GM18867 (cell line): ENCODE results near the gene MAP7D3.
"Not testable (repeated sequence)": the region's sequence is repeated elsewhere in the genome, so short reads cannot be mapped to it uniquely, and the experiment has no call there.

Experiments
- ATAC-seq: cut with Tn5 transposase; IDR thresholded peaks from one replicate; pipeline ENCODE4 v1.9.1; 2021; ENCODE audit warnings: mild to moderate bottlenecking, moderate library complexity; ENCODE audit not compliant: unreplicated experiment

The MAP7D3 gene, protein sequence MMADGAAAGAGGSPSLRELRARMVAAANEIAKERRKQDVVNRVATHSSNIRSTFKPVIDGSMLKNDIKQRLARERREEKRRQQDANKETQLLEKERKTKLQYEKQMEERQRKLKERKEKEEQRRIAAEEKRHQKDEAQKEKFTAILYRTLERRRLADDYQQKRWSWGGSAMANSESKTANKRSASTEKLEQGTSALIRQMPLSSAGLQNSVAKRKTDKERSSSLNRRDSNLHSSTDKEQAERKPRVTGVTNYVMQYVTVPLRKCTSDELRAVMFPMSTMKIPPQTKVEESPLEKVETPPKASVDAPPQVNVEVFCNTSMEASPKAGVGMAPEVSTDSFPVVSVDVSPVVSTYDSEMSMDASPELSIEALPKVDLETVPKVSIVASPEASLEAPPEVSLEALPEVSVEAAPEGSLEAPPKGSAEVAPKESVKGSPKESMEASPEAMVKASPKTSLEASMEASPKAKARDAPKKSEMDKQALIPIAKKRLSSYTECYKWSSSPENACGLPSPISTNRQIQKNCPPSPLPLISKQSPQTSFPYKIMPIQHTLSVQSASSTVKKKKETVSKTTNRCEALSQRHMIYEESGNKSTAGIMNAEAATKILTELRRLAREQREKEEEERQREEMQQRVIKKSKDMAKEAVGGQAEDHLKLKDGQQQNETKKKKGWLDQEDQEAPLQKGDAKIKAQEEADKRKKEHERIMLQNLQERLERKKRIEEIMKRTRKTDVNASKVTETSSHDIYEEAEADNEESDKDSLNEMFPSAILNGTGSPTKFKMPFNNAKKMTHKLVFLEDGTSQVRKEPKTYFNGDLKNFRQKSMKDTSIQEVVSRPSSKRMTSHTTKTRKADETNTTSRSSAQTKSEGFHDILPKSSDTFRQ

DNA sequence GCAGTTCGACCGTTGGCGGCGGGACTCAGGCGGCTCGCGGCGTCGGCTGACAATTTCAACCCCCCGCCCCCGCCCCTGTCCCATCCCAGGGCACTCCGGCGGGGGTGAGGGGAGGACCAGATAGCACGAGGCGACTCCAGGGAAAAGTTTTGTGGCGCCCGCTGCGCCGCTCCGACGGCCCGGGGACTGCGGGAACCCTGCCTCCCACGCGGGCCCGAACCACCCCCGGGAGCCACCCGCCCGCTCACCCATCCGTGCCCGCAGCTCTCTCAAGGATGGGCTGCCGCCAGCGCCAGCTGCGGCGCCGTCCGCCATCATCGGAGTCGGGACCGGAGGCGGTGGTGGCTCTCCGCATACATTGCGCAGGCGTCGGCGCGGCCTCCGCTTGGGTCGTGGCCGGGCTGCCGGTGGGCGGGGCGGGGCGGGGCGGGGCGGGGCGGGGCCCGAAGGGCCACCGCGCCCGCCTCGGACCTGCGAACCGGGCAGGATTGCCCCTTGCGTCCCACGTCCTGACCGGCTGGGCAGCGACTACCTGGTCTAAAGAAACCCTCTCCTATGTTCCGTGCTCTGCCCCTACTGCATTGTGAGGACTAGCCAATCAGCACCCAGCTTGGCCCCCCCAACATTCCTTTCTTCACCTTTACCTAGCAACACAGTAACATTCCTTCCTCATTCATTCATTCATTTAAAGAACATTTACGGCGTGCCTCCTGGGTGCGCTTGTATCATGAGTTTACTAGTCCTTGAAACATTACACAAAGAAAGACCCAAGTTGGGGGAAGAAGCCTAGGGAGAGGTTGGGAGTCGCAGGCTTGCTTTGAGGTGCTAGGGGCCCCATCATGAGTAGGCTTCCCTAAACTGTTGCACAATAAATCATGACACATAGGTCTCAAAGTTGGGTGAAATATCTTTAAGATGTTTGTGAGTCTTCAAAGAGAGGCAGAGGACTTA lies at the start of gene MAP7D3:
MAP7D3 (minus strand) TSS at position 360 of the 951 bp plus-strand sequence; CDS start at position 318, 42 bp downstream.
- ATAC-seq, result peak; percentile 85

DNA sequence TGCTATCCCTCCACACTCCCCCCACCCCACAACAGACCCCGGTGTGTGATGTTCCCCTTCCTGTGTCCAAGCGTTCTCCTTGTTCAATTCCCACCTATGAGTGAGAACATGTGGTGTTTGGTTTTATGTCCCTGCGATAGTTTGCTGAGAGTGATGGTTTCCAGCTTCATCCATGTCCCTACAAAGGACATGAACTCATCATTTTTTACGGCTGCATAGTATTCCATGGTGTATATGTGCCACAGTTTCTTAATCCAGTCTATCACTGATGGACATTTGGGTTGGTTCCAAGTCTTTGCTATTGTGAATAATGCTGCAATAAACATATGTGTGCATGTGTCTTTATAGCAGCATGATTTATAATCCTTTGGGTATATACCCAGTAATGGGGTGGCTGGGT lies 49.5 kb upstream of the MAP7D3 start, which contains the start of gene ADGRG4:
ADGRG4 (plus strand) TSS at position 243 of the 400 bp plus-strand sequence. CDS start 7,815 bp downstream, outside the sequence.
- ATAC-seq, result not testable (repeated sequence)

DNA sequence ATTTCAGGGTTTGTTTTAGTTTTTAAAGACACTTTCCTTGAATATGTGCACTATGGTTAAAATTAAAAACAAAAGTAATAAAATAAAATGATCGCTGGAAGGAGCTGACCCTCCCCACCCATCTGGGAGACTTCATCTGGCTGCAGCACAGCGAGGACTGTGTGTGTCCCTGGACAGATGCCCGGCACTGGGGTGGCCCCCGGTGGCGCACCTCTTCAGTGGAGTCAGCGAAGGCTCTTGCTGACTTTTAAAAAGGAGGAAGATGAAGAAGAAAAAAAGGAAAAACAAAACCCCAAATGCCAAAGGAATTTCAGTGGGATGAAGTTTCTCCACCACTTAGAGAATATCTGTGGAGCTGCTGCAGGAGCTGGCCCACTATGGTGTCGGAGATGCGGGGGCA lies 44.2 kb upstream of the MAP7D3 start:
- no peak for ATAC-seq

DNA sequence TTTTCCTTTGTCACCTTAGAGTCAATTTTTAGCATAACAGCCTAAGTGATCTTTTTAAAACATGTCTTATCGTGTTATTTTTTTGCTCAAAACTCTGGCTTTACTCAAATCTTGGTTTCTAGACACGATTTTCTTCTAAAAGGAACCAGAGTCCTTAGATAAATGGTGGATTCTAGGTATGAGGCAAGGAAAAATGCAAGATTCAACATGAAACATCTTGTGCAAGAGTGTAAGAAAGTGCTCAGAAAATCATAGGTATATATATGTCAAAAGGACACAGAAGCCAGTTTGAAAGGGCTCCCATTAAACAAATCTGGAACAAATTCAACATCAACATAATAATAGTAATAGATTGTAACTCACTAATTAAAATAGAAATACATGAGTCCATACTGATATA lies 41.5 kb upstream of the MAP7D3 start:
- no peak for ATAC-seq

DNA sequence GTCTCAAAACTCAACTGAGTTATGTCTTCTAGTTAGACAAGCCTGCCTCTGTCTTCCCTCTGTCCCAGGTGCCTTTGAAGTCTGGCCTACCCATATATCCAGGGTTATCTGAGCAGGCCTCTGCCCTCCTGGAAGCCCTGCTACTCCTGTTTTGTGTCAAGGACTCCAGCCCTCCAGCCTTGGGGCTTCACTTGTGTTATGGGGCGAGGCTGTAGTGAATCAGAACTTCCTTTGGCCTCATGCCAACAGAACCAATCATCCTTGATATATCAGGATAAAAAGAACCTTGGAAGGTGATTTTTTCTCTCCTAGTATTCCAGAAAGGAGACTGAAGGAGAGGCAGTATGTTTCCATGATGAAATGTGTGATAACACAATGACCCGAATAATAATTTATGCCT lies 40.6 kb upstream of the MAP7D3 start:
- ATAC-seq, result no peak

DNA sequence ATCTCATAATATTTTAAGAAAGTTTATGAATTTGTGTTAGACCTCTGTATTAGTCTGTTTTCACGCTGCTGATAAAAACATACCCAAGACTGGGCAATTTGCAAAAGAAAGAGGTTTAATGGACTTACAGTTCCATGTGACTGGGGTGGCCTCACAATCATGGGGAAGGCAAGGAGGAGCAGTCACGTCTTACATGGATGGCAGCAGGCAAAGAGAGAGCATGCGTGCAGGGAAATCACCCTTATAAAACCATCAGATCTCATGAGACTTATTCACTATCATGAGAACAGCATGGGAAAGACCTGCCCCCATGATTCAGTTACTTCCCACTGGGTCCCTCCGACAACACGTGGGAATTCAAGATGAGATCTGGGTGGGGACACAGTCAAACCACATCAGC lies 35.2 kb upstream of the MAP7D3 start:
- ATAC-seq, result not testable (repeated sequence)

DNA sequence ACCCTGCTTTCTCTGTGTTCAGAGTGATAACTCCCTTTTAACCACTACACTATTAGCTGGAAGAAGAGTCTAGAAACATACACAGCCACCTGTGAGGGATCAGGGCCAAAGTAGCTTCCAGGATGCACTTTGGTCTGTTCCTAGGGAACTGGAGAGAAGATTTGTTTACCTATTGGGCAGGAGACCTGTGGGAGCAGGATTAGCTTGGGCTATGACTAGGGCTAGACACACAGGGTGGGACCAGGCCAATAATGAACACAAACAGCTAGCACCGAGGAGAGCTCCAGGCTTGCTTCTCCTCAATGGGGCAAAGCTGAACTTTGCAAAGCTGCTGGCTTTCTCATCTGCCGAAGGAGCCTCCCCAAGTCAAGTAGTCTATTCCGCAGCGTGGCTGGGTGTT lies 24.4 kb upstream of the MAP7D3 start:
- ATAC-seq, result no peak

DNA sequence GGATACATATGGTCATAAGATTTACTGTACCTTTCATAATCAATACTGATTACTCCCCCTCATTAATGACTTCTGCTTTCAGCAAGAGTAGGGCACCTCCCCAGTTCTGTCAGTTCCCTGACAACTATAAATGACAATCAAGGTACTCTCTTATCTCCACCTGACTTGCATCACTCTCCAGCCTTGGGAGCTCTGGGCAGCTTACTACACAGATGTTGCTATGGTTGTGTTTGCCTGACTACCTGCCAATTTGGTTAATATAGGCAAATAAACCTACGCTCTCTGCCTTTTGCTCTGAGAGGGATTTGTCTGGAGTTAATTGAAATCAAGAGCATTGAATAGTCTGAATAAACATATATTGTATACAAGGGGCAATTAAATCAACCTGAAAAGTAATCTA lies 22.8 kb upstream of the MAP7D3 start:
- ATAC-seq, result no peak

DNA sequence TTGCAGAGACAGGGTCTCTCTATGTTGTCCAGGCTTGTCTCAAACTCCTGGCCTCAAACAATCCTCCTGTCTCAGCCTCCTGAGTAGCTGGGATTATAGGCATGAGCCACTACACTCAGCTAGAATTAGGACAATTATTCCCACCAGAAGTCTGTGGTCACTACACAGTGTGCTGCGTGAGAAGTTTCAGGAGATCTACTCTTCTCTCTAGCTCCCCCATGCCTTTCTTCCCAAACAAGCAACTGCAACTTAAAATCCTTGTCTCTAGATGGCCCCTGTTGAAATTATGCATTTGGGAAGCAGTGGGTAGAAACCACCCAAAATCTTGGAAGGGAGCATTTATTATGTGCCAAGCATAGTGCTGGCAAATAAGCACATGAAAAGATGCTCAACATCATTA lies 21.1 kb upstream of the MAP7D3 start:
- ATAC-seq, result no peak

DNA sequence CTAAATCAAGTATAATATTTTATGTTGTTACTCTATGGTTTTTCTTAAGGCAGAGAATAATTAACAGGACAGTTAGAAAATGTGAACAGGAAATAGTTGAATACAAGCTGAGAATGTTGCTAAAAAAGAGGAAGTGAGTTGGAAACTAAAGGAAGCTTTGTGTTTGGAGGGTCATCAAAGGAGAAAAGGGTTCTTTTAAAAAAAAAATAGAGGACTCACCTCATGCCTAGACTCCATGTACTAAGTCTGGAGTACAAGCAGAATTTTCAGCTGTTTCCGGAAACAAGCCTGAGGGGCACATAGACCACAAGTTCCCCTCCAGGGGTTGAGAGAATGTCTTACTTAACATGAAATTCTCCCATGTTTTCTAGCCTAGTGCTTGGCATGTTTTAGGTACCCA lies 20.1 kb upstream of the MAP7D3 start:
- peak; percentile 53 for ATAC-seq

DNA sequence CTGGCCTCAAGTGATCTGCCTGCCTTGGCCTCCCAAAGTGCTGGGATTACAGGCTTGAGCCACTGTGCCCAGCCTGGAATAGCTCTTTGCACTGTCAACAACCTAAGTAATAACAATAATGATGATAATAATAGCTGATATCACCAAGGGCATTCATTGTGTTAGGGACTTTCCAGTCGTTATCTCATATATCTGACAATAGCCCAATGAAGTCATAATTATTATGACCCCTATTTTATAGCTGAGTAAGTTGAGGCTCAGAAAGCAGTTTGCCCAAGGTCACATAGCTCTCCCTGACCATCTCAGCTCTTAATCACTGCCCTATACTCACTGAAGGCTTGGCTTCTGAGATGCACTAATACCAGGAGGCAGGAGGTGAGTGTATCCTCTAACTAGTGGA lies 18.7 kb upstream of the MAP7D3 start:
- no peak for ATAC-seq

DNA sequence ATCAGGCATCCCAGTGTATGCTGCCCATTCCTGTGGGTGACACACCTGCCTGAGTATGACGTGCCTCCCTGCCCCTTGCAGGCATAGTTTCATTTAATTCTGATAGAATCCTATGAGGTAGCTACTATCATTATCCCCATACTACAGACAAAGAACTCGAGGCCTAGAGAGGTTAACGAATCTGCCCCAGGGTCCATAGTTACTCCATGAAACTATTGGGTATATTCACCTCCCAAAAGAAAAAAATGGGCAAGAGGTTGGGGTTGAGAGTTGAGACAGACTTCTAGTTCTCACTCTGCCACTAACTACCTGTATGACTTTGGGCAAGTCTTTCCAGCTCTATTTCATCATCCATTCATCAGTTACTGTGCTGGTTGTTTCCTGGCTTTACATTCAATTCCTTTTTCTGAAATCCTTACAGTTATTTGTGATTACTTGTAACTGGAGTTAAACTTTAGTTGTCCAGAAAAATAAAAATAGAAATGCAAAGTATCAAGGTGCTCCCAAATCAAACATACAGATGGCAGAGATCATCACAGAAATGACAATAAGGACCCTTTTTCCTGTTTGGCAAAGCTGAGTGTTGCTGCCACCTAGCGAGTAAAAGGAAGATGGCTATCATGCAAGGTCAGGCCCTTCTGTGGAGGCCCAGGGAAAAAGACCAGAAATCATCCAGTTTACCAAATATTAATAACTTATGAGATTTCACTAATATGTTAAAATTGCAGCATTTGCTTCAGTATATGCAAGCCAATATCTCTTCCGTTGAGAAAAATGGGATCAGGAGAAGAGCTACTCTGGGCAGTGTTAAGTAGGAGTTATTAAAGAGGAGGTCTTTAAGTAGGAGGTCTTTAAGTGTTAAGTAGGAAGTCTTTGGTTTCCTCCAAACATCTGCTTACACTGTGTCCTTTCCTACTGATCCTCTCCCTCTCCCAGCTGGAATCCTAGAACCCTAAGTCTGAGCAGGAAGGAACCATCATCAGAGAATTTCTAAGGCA lies 17.1 kb upstream of the MAP7D3 start:
- ATAC-seq, result peak; percentile 71

DNA sequence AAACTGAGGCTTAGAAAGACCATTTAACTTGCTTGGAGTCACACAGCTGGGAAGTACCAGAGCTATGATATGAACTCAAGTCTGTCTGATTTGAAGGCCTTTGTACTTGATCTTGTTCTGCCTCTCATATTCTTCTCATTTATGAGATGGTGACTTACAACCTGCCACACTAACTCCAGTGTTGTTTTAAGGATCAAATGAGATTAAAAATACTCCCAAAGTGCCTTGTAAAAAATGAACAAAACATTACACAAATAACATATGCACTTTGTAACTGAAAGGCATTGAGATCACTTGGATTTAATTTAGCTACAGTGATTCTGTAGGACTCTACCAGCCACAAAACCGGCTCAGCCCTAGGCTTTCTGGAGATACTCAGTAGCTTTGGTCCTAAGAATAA lies 15.6 kb upstream of the MAP7D3 start:
- ATAC-seq, result no peak

DNA sequence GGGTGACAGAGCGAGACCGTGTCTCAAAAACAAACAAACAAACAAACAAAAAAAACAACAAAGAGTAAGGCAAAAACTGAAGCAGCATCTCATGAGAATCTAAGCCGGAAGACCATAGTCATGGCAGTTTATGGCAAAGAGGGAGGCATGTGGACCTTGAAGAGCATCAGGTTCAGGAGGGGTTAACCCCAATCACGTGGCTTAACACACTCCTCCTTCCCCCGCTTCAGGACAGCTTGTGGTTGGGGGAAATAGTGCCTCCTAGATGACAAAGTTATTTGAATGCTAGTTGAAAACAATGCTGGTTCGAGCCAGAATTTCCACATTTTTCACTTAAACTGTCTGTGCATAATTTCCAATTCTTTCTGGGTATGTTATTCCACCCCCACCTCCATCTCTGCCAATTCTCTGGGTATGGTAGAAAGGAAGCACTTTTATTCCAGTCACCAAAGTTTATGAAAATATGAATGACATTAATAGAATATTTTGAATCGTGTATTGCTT lies 11.7 kb upstream of the MAP7D3 start:
- ATAC-seq, result no peak

DNA sequence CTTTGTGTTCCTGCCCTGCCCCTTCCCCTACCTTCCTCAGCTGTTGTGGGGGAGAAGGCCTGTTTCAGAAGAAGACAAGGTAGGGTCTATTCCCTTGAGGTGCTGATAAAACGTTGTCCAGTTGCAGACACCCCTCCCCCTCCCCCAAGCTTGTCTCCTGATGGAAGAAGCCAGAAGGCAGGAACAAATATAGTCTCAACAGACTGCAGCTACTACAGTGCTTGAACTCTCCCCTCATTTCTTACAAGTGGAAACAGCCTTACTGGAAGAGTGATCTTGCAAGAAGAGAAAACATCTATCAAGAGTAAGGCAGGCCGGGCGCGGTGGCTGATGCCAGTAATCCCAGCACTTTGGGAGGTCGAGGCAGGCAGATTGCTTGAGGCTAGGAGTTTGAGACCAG lies 11.0 kb upstream of the MAP7D3 start:
- ATAC-seq, result no peak

DNA sequence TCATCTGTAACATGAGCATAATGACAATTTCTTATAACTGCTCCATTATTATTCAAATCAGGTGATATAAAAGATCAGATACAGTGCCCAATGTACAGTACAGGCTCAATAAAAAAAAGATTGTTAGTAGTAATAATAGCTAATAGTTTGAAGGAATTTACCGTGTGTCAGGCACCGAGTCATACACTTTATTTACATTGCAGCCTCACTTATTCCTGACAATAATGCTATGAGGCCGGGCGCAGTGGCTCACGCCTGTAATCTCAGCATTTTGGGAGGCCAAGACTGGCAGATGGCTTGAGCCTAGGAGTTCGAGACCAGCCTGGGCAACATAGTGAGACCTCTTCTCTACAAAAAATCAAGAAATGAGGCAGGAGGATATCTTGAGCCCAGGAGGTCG lies 10.1 kb upstream of the MAP7D3 start:
- no peak for ATAC-seq

DNA sequence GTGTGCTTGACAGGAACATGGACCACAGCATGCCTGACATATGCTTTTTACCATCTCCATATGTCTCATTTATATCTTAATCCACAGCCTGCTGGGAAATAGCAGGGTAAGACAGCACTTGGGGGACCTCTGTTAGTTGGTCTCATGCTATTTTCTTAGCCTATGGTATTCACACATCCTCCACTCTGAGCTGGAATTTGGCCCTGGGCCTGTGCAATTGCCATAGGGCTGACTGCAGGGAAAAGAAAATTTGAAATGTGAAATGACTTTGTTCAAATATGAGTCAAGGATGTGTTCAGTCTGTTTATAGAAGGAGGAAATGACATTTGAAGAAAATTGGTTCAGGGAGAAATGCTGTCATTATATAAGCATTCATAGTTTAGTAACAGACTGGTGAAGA lies 9.6 kb upstream of the MAP7D3 start:
- ATAC-seq, result no peak

DNA sequence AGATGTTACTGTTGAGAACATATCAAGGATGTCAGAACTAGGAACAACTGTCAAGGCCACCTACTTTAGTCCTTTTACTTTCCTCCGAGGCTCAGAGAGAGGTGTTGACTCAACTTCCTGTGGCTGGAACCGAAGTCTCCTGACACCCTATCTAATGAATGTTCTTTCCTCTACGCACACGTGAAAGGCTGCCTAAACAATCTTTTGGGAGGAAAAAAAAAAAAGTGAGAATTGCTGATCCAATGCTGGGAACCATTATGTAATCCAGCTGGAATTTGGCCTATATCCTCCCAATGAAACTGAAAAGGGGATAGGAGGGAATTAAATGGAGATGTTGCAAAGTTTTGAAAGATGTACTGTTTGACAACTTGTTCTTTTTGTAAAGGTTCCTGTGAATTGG lies 8.3 kb upstream of the MAP7D3 start:
- no peak for ATAC-seq

DNA sequence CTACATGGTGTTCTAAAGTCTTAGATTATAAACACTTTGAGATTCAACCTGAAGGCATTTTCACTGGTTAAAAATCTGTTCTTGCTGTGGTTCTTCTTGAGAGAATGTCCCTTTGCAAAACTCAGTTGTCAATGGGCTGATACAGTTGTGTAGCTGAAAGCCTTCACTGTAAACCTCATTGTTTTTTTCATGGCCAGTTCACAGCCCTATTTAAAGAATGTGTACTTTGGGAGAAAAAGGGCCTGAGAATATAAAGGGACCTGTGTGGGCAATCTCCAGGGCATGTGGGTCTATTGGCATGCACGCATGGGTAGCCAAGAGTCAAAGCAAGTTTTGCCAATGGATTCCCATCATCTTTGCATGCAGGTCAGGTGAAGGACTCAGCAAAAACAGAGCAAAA lies 7.8 kb upstream of the MAP7D3 start:
- ATAC-seq, result no peak
